ENCODE measurements around the gene RTN4.

RTN4 gene

GRCh38 chr2:54947136-54947535 lies 103.1 kb downstream of the RTN4 start:
- Histone ChIP-seq H3K4me1 (ENCODE audit: insufficient read depth, low read length, severe bottlenecking) (no peaks in the 10 kb centered on the region), H3K9ac (ENCODE audit: low read length) (no peak overlapping the region), H3F3A (ENCODE audit: insufficient read depth, low read length) (0 out of 2 replicates have a peak, but pooled peaks cover 4% of the 10 kb centered on the region), H3K79me2 (ENCODE audit: insufficient read depth, low read length) (no peaks in the 10 kb centered on the region), H3K9me2 (ENCODE audit: low read depth, low read length) (no peaks in the 10 kb centered on the region), H3K27ac (ENCODE audit: low read depth, low read length, poor library complexity, severe bottlenecking) (no peak overlapping the region), H3K36me3 (ENCODE audit: insufficient read depth, low read length) (peaks cover 78% of the 10 kb centered on the region), H3K27me3 (ENCODE audit: insufficient read depth, low read length) (no peaks in the 10 kb centered on the region), H4K20me1 (ENCODE audit: insufficient read depth, low read length) (no peaks in the 10 kb centered on the region), H2AFZ (ENCODE audit: low read length) (no peak overlapping the region), H3K4me3 (ENCODE audit: low read depth, low read length, poor library complexity, severe bottlenecking) (no peak overlapping the region), H3K9me3 (ENCODE audit: low read length) (no peaks in the 10 kb centered on the region), H3K4me2 (ENCODE audit: low read length) (no peak overlapping the region)
- no peak for TF ChIP-seq EZH2 (IDR thresholded peaks at IDR 0.05; ENCODE audit: borderline replicate concordance, low read length)
- TF ChIP-seq CTCF (IDR thresholded peaks at IDR 0.05; ENCODE audit: low read length) = no peak

DNA sequence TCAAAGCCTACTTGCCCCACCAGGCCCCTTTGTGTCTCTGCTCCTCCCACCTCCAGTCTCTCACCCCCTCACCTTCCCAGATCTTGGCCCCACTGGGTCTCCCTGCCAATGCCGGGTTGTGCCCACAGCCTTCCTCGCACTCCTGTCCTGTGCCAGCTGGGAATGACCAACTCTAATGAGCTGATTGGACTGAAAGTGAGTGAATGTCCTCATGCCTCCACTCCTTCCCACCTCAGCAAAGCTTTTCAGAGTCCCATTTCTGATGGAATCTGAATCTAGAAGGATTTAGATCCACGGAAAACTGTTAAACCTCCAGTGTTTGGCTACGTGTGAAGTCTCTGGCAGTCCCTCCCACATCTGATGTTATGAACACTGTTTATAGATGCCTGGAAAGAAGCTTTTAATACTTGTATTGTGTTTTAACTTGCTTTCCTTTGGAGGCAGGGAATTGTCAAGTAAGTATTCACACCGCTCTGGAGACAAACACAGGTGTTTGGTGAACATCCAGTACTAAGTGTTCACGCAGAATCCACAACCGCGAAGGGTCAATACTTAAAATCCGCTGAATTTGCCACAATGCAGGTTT lies 103.9 kb downstream of the RTN4 start:
- Histone ChIP-seq H2AFZ (ENCODE audit: low read length) (no peak overlapping the region), H4K20me1 (ENCODE audit: insufficient read depth, low read length) (no peaks in the 10 kb centered on the region), H3F3A (ENCODE audit: insufficient read depth, low read length) (0 out of 2 replicates have a peak, but pooled peaks cover 4% of the 10 kb centered on the region), H3K9me3 (ENCODE audit: low read length) (no peaks in the 10 kb centered on the region), H3K9ac (ENCODE audit: low read length) (no peak overlapping the region), H3K79me2 (ENCODE audit: insufficient read depth, low read length) (no peaks in the 10 kb centered on the region), H3K4me3 (ENCODE audit: low read depth, low read length, poor library complexity, severe bottlenecking) (no peak overlapping the region), H3K4me2 (ENCODE audit: low read length) (no peak overlapping the region), H3K36me3 (ENCODE audit: insufficient read depth, low read length) (peaks cover 78% of the 10 kb centered on the region), H3K27ac (ENCODE audit: low read depth, low read length, poor library complexity, severe bottlenecking) (no peak overlapping the region), H3K4me1 (ENCODE audit: insufficient read depth, low read length, severe bottlenecking) (no peaks in the 10 kb centered on the region), H3K27me3 (ENCODE audit: insufficient read depth, low read length) (no peaks in the 10 kb centered on the region), H3K9me2 (ENCODE audit: low read depth, low read length) (no peaks in the 10 kb centered on the region)
- TF ChIP-seq CTCF (IDR thresholded peaks at IDR 0.05; ENCODE audit: low read length) (no peak), EZH2 (IDR thresholded peaks at IDR 0.05; ENCODE audit: borderline replicate concordance, low read length) (no peak)

- Histone ChIP-seq H3K27me3 (ENCODE audit: insufficient read depth, low read length) (no peaks in the 10 kb centered on the region), H4K20me1 (ENCODE audit: insufficient read depth, low read length) (no peaks in the 10 kb centered on the region), H3K4me2 (ENCODE audit: low read length) (no peak overlapping the region), H3F3A (ENCODE audit: insufficient read depth, low read length) (0 out of 2 replicates have a peak, but pooled peaks cover 4% of the 10 kb centered on the region), H3K27ac (ENCODE audit: low read depth, low read length, poor library complexity, severe bottlenecking) (no peak overlapping the region), H3K9me3 (ENCODE audit: low read length) (no peaks in the 10 kb centered on the region), H2AFZ (ENCODE audit: low read length) (no peak overlapping the region), H3K9ac (ENCODE audit: low read length) (no peak overlapping the region), H3K79me2 (ENCODE audit: insufficient read depth, low read length) (no peaks in the 10 kb centered on the region), H3K4me1 (ENCODE audit: insufficient read depth, low read length, severe bottlenecking) (no peaks in the 10 kb centered on the region), H3K9me2 (ENCODE audit: low read depth, low read length) (no peaks in the 10 kb centered on the region), H3K36me3 (ENCODE audit: insufficient read depth, low read length) (peaks cover 78% of the 10 kb centered on the region), H3K4me3 (ENCODE audit: low read depth, low read length, poor library complexity, severe bottlenecking) (no peak overlapping the region)
- TF ChIP-seq CTCF (IDR thresholded peaks at IDR 0.05; ENCODE audit: low read length) = no peak
- TF ChIP-seq EZH2 (IDR thresholded peaks at IDR 0.05; ENCODE audit: borderline replicate concordance, low read length) = no peak
Observed at GRCh38 chr2:54945391-54946219, 104.6 kb downstream of the RTN4 start.
